ENCODE results near the gene CAPN13.

CAPN13 gene

GRCh38 chr2:30807249-30807648 lies at the start of gene CAPN13:
TSS of gene CAPN13 (minus strand) at chr2:30807446. CDS start at chr2:30787325, 20,121 bp downstream.
- Mint-ChIP-seq H3K36me3 (no peaks in the 10 kb centered on the region), H3K4me3 (no peak within 1 kb of the TSS), H3K4me1 (no peaks in the 10 kb centered on the region), H3K9me3 (no peaks in the 10 kb centered on the region), H3K27me3 (peaks cover 41% of the 10 kb centered on the region), H3K27ac (no peak within 1 kb of the TSS)
- ATAC-seq, result no peak

- Mint-ChIP-seq H3K9me3 (peaks cover 9% of the 10 kb centered on the region), H3K36me3 (no peaks in the 10 kb centered on the region), H3K4me3 (no peak overlapping the region), H3K4me1 (no peaks in the 10 kb centered on the region), H3K27me3 (peaks cover 44% of the 10 kb centered on the region), H3K27ac (no peak overlapping the region)
- ATAC-seq, result no peak
These were observed 40.6 kb upstream of the CAPN13 start for GRCh38 chr2:30847841-30848240.

DNA sequence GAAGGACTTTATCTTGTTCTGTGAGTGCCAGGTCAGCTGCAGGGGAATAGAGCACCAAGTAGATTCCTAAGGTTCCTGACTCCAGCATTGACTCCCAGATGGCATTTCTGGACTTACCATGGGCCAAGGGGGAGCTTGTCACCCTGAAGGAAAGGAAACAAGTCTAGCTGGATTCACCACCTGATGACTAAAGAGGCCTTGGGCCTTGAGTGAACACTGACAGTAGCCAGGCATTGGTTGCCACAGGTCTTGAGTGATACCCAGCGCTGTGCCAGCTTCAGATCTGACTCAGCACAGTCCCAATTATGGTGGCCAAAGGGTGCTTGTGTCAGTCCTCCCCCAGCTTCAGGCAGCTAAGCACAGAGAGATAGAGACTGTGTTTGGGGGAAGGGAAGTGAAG lies 40.1 kb upstream of the CAPN13 start:
- peaks cover 9% of the 10 kb centered on the region for H3K9me3 Mint-ChIP-seq
- no peaks in the 10 kb centered on the region for H3K36me3 Mint-ChIP-seq
- peaks cover 44% of the 10 kb centered on the region for H3K27me3 Mint-ChIP-seq
- no peak for ATAC-seq
- H3K27ac Mint-ChIP-seq, result no peak overlapping the region
- H3K4me3 Mint-ChIP-seq, result no peak overlapping the region
- no peaks in the 10 kb centered on the region for H3K4me1 Mint-ChIP-seq

DNA sequence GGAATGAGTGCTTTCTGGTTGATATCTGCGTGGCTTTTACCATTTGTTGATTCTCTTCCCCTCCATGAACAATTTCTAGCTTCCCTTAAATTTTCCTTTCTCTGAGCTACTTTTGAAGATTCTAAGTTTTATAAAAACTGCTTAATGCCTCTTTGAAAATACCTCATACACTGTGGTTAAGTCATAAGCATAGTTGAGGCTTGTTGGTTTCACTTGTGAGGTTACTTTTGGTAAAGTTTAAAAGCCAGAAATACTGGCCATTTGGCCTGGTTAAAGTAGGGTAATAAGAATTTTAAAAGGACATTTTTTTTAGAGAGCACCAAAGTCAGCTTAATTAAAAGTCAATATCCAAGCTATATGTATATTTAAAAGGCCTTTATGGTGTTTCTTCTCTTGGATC lies 21.3 kb upstream of the CAPN13 start:
- no peak overlapping the region for H3K27ac Mint-ChIP-seq
- H3K4me1 Mint-ChIP-seq, result no peaks in the 10 kb centered on the region
- H3K4me3 Mint-ChIP-seq, result no peak overlapping the region
- no peak for ATAC-seq
- peaks cover 6% of the 10 kb centered on the region for H3K36me3 Mint-ChIP-seq
- H3K27me3 Mint-ChIP-seq, result peaks cover 9% of the 10 kb centered on the region
- H3K9me3 Mint-ChIP-seq, result peaks cover 8% of the 10 kb centered on the region

- Mint-ChIP-seq H3K36me3 (peaks cover 6% of the 10 kb centered on the region), H3K4me3 (no peak overlapping the region), H3K27me3 (peaks cover 14% of the 10 kb centered on the region), H3K9me3 (peaks cover 8% of the 10 kb centered on the region), H3K4me1 (no peaks in the 10 kb centered on the region), H3K27ac (no peak overlapping the region)
- ATAC-seq, result no peak
These were observed 19.7 kb upstream of the CAPN13 start for GRCh38 chr2:30826916-30827315.

GRCh38 chr2:30826481-30826880 lies 19.2 kb upstream of the CAPN13 start:
- Mint-ChIP-seq H3K4me1 (no peaks in the 10 kb centered on the region), H3K4me3 (no peak overlapping the region), H3K36me3 (peaks cover 6% of the 10 kb centered on the region), H3K27ac (no peak overlapping the region), H3K27me3 (peaks cover 14% of the 10 kb centered on the region), H3K9me3 (peaks cover 8% of the 10 kb centered on the region)
- no peak for ATAC-seq

DNA sequence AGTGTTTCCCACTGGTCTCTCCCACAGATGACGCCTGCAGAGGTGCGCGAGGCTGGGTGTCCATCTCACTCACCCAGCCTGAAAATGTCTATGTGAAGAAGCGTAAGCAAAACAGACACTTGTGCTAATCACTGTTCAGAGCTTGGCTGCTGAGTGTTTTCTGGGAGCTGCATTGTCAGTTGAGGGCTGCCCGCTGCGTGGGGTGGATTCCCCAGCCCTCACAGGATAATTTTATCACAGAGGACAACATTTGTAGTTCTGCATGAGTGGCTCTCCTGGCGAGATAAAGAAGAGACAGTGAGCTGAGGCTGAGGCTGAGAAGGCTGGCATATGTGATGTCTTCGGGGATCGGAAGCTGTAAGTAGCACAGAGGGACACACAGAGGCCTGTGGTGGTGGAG lies 16.2 kb upstream of the CAPN13 start:
- H3K27ac Mint-ChIP-seq, result no peak overlapping the region

GRCh38 chr2:30821960-30822359 lies 14.7 kb upstream of the CAPN13 start:
- Mint-ChIP-seq H3K36me3 (no peaks in the 10 kb centered on the region), H3K4me3 (no peak overlapping the region), H3K4me1 (no peaks in the 10 kb centered on the region)

More for the DNA sequence above, 16.2 kb upstream of the CAPN13 start:
- no peak for ATAC-seq
- Mint-ChIP-seq H3K27me3 (peaks cover 14% of the 10 kb centered on the region), H3K4me1 (no peaks in the 10 kb centered on the region), H3K9me3 (peaks cover 4% of the 10 kb centered on the region), H3K4me3 (no peak overlapping the region), H3K36me3 (no peaks in the 10 kb centered on the region)

DNA sequence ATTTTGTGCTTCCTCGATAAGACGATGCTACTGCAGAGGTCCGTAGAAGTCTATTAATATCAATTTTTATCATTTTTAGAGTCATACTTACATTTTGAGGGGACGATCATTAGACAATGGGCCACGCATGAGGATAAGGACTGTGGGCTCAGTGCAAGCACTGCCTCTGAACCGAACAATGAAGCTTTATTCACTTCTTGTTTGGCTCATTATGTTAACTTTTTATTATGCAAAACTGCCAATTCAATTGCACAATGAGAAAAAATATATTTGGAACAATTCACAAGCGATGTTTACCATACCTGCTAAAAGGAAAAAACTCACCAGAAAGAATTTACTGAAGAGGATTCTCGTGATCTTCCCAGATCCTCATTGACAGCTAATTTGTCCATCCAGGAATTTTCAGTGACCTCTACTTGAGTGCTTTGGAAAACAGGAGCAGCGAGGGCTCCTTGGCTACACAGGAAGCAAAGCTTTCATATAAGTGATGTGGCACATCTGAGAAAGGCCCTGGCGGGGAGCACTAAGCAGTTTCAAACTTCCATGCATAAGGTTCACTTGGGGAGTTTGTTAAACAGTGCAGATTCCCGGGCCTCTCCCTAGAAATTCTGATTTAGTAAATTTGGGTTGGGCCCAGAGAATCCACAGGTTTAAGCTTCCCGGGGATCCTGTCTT lies 13.3 kb upstream of the CAPN13 start:
- Mint-ChIP-seq H3K9me3 (peaks cover 2% of the 10 kb centered on the region), H3K27ac (no peak overlapping the region), H3K4me3 (no peak overlapping the region), H3K4me1 (no peaks in the 10 kb centered on the region), H3K27me3 (peaks cover 22% of the 10 kb centered on the region), H3K36me3 (no peaks in the 10 kb centered on the region)
- no peak for ATAC-seq

More at GRCh38 chr2:30821960-30822359, 14.7 kb upstream of the CAPN13 start:
- Mint-ChIP-seq H3K9me3 (peaks cover 2% of the 10 kb centered on the region), H3K27me3 (peaks cover 14% of the 10 kb centered on the region), H3K27ac (no peak overlapping the region)
- ATAC-seq, result no peak

- Mint-ChIP-seq H3K27ac (no peak overlapping the region), H3K4me1 (no peaks in the 10 kb centered on the region), H3K9me3 (peaks cover 2% of the 10 kb centered on the region), H3K4me3 (no peak overlapping the region), H3K27me3 (peaks cover 54% of the 10 kb centered on the region), H3K36me3 (no peaks in the 10 kb centered on the region)
- ATAC-seq, result no peak
These were observed 2.7 kb upstream of the CAPN13 start for GRCh38 chr2:30809938-30810337.

DNA sequence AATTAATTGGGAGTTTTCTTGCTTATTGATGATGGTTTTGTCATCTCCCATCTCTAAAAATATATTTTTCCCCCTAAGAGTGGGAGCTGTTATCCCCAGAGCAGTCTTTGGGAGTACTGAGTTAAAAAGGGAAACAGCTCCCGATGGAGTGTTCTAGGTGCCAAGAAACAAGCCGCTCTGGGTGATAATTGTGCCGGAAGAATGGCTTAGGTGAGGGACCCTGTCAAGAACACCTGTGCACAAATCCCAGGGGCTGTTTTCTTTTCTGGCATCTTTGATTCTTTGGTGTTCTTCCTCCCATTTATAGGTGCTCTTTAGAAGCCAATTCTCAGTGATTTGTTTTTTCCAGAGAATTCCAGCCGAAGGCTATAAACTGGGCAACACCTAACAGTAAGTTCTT lies 1.4 kb upstream of the CAPN13 start:
- peaks cover 42% of the 10 kb centered on the region for H3K27me3 Mint-ChIP-seq
- H3K4me1 Mint-ChIP-seq, result no peaks in the 10 kb centered on the region
- no peaks in the 10 kb centered on the region for H3K9me3 Mint-ChIP-seq
- no peak for ATAC-seq
- no peaks in the 10 kb centered on the region for H3K36me3 Mint-ChIP-seq
- no peak overlapping the region for H3K4me3 Mint-ChIP-seq
- no peak overlapping the region for H3K27ac Mint-ChIP-seq

- Mint-ChIP-seq H3K4me1 (peaks cover 10% of the 10 kb centered on the region), H3K4me3 (no peak overlapping the region), H3K9me3 (no peaks in the 10 kb centered on the region), H3K36me3 (no peaks in the 10 kb centered on the region), H3K27ac (no peak overlapping the region), H3K27me3 (peaks cover 18% of the 10 kb centered on the region)
- ATAC-seq, result no peak
These were observed 4.0 kb downstream of the CAPN13 start for GRCh38 chr2:30803281-30803680.

GRCh38 chr2:30802611-30803010 lies 4.6 kb downstream of the CAPN13 start:
- H3K9me3 Mint-ChIP-seq, result no peaks in the 10 kb centered on the region
- H3K36me3 Mint-ChIP-seq, result no peaks in the 10 kb centered on the region
- peaks cover 18% of the 10 kb centered on the region for H3K27me3 Mint-ChIP-seq
- peaks cover 11% of the 10 kb centered on the region for H3K4me1 Mint-ChIP-seq
- no peak overlapping the region for H3K27ac Mint-ChIP-seq
- ATAC-seq, result no peak
- H3K4me3 Mint-ChIP-seq, result no peak overlapping the region

DNA sequence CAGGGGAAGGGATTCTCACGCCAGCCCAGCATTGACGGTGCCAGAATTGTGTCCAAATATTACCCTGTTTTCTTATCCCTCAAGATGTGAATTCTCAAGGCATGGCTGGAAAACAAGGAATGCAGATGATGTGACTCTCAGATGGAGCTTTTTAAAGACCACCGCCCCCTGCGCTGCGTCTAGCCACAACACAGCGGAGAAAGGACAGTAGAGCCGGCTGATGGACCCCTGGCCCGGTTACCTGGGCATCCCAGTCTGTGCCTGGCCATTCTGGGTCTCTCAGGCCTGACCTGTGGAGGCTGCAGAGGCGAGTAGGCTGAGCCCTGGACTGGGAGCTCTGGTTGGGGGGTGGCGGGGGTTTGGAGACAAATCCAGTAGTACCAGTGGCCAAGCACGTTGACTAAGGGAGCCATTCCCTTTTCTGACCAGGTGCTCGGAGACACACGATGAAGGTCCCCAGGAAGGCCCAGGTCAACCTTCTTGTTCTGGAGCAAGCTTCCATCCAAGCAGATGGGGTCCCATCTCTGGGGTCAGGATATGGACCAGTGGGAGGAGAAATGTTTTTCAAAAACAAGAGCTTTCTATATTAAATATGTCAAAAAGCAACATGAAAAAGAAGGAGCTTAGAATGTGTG lies 5.3 kb downstream of the CAPN13 start:
- Mint-ChIP-seq H3K27ac (no peak overlapping the region), H3K4me3 (no peak overlapping the region), H3K36me3 (no peaks in the 10 kb centered on the region), H3K4me1 (peaks cover 11% of the 10 kb centered on the region), H3K9me3 (no peaks in the 10 kb centered on the region), H3K27me3 (peaks cover 18% of the 10 kb centered on the region)
- ATAC-seq, result no peak

DNA sequence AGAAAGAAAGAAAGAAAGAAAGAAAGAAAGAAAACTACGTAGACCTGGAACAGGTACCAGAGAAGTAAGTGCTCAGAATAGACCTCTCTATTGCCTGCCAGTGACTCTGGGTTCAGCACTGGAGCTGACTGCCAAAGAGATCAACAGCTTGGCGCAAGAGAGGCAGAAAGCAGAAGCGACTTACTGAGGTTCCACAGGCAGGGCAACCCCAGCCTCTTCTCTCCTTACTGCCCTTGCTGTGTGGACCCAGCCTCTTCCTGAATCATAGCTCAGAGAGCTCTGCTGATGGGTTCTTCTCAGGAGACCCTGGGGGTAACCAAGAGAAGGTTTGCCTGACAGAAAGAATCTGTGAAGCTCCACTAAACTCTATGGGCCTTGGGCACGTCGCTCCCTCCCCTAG lies 7.1 kb downstream of the CAPN13 start:
- no peaks in the 10 kb centered on the region for H3K9me3 Mint-ChIP-seq
- no peak overlapping the region for H3K4me3 Mint-ChIP-seq
- H3K27ac Mint-ChIP-seq, result no peak overlapping the region
- ATAC-seq, result no peak
- peaks cover 11% of the 10 kb centered on the region for H3K4me1 Mint-ChIP-seq
- H3K36me3 Mint-ChIP-seq, result no peaks in the 10 kb centered on the region
- H3K27me3 Mint-ChIP-seq, result peaks cover 18% of the 10 kb centered on the region

DNA sequence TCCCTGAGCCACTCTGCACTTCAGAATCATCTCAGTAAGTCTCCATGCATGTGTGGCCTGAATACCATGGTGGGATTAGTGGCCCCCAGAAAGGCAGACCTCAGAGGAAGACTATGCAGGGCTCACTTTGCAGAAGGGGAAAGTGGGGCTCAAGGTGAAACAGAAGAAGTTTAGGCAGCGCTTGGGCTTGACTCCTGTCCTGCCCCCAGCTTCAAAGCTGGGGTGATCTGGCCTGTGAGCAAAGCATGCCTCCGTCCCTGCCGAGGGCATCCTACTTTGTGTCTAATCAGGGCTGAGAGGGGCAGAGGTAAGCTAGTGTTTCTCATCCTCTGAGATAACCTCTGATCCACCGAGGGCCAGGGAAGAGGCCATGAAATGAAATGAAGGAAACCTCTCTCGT lies 7.9 kb downstream of the CAPN13 start:
- Mint-ChIP-seq H3K36me3 (no peaks in the 10 kb centered on the region), H3K9me3 (no peaks in the 10 kb centered on the region), H3K4me3 (no peak overlapping the region), H3K4me1 (peaks cover 11% of the 10 kb centered on the region), H3K27ac (no peak overlapping the region), H3K27me3 (peaks cover 18% of the 10 kb centered on the region)
- ATAC-seq, result no peak

Data from stimulated activated memory B cell treated with anti-CD40 and anti-IgM and Interleukin-4, amounts not matched to agents 10 μg/mL and 1 μg/mL and 100 μg/mL, for 72 hours (primary cell).